HS-27A (cell line): ENCODE results near the gene CLCN4.
A peak's percentile ranks its signal among the peaks of the same experiment; 100 is the strongest.

Source experiments
- DNase-seq: peaks from one replicate; pipeline ENCODE4 v3.0.0-alpha.2; 2012; ENCODE audit warnings: low read depth, missing footprints

Gene CLCN4

GRCh38 chrX:10156199-10157031, at the start of gene CLCN4:
Gene CLCN4 (plus strand): TSS chrX:10156975. CDS start chrX:10185033, 28,058 bp downstream.
- no peak for DNase-seq

DNA sequence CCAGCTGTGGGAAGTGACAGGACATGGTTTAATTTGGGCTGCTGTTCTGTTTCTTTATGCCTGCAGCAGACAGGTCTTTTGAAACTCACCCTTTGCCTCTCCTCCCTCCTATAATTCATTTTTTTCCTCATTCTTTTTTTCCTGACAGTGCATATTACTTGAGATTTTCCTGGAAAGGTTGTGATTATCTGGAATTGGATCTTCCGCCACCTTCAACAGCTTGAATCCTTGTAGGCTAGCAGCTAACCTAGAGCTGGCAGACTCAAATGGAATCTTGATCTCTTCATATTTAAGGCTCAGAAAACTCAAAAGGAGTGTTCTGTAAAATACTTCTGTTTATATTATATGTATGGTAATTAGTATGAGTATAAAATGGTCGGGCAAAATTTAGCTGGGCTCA, 49.3 kb upstream of the CLCN4 start:
- no peak for DNase-seq

DNA sequence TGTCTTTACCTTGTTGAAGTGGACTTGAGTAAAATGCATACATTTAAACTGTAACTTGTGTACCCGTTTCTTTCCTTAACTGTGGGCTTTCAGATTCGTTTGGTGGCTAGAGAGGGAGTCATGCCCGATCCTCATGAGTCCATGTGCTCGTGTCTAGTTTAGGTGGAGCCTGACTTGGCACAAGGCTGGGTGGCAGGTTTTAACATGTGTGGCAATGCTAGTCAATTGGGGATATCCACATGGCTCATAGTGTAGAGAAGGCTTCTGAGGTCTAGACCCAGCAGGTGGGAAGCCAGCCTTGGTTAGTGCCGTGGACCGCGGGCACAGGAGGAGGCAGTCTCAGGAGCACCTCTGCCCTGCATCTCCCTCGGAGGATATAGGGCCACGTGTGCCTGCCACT, 48.5 kb upstream of the CLCN4 start:
- no peak for DNase-seq

DNA sequence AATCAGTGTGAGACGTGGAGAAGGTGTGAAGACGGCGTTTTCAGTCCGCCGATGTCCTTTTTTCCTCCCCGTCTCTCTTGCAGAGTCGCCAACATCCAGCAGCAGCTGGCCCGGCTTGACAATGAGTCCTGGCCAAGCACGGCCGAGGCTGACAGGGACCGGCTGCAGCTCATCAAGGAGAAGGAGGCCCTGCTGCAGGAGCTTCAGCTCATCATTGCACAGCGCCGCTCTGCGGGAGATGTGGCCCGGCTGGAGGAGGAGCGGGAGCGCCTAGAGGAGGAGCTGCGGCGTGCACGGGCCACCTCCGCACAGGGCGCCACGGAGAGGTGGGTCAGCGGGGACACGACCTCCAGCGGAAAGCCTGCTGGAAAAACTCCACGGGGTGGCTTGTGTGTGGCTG, 47.1 kb upstream of the CLCN4 start:
- no peak for DNase-seq

GRCh38 chrX:10110316-10110935, 46.3 kb upstream of the CLCN4 start:
- no peak for DNase-seq

GRCh38 chrX:10110984-10111363, 45.8 kb upstream of the CLCN4 start:
- no peak for DNase-seq

DNA sequence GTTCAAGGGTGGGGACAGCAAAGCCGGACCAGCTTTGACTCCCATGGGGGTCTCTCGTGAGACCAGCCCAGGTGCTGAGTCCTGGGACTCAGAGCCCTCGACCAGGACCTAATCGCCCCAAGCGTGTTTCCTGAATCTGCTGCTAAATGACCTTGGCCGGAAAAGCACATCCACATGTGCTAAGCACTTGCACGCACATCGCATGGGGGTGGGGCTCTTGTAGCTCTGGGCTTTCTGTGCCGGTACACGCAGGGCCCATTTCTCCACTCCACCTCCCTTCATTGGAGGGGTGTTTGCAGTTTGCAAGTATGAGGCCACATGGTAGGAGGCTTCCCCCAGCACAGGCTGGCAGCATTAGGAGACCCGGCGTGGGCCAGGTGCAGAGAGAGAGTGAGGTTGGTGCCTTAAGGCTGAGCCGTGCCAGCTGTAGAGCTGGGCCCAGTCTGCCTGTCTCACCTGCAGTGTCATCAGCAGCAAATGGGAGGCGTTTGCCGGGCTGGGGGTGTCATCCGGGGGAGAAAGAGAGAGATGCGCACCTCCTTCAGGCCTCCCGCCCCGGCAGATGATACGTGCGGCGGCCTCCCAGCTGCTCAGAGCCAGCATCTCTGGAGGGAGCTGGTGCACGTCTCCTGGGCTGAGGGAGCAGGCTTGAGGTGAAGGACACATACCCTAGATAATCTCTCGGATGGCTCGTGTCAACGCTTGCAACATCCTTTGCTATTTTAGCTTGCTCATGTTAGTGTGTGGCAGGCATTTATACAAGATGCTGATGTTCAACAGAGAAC, 45.2 kb upstream of the CLCN4 start:
- DNase-seq, result no peak

- DNase-seq, result no peak
Measured at GRCh38 chrX:10112510-10112909, 44.3 kb upstream of the CLCN4 start.

DNA sequence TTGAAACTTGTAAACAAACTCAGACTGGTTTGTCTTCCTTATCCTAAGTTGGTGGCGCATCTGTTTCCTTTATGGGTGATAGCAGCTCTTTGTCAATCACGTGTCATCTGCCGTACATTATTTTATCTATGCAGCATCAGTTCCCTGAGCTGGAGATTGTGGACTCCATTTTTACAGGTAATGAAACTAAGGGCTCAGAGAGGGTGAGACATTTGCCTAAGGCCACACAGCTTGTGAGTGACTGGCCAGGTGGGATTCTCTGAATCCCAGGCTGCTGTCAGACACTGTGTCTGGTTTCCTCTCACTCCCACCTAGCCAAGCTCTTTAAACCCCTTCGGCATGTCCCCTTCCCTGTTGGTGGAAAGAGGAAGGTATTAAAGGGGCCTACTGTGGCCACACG, 41.7 kb upstream of the CLCN4 start:
- DNase-seq, result no peak

DNA sequence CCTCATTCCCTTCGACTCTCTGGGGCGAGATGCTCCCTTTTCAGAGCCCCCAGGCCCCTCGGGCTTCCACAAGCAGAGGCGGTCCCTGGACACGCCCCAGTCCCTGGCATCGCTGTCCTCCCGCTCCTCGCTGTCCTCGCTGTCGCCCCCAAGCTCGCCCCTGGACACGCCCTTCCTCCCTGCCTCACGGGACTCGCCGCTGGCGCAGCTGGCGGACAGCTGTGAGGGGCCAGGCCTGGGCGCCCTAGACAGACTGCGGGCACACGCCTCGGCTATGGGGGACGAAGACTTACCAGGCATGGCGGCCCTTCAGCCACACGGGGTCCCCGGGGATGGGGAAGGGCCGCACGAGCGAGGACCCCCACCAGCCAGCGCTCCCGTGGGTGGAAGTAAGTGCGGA, 39.5 kb upstream of the CLCN4 start:
- DNase-seq, result no peak

GRCh38 chrX:10117864-10118377, 38.9 kb upstream of the CLCN4 start:
- DNase-seq, result no peak

DNA sequence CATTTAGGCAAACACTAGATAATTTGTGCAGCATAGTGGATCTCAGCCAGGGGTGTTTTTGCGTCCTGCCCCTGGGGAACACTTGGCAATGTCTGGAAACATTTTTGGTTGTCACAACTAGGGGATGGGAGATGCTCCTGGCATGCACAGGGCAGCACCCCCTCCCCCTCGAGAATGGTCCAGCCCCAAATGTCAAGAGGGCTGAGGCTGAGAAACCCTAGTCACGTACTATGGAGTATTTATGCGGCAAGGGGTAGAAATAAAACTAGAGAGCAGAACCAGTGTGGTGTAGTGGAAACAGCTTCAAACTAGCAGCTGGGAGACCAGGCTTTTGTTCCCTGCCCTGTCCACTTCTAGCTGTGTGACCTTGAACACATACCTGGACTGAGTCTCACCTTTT, 38.2 kb upstream of the CLCN4 start:
- DNase-seq, result no peak

DNA sequence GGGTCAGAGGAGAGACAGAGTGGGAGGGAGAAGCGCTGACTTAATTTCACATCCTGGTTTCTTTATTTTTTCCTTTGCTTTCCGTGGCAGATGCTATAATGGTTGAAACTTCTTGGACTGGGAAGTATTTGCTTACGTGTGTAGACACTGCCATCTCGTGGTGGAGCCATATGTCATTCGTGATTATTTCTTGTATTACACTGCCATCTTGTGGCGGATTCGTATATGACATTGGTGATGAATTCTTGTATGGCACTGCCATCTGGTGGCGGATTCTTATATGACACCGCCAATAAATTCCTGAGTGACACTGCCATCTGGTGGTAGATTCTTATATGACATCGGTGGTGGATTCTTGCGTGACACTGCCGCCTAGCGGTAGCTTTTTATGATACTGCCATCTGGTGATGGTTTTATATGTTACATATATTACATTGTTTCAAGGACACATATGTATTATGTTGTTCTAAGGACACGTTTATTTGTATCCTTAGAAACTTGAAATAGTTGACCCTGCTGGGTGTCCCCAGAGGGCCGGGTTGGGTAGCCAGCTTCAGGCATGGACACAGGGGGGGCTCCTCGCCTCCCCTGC, 37.3 kb upstream of the CLCN4 start:
- DNase-seq, result peak; percentile 38

DNA sequence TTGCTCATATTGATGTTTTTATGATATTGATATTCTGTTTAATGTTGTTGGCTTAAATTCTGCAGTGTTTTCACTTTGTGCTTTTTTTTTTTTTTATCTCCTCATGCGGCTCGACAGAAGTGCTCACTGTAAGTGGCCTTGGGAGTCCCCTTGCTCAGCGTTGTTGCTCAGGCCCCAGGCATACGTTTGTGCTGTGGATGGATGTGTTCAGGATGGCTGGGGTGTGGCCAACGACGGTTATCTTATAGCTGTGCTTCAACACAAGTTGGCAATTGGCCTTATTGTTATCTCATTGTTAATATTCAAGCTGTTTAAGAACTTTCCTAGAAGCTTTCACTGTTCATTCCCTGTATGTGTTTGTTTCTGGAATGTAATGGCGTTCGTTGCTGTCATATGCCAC, 36.4 kb upstream of the CLCN4 start:
- no peak for DNase-seq

- no peak for DNase-seq
Measured at GRCh38 chrX:10120828-10121227, 35.9 kb upstream of the CLCN4 start.

- DNase-seq, result no peak
Measured at GRCh38 chrX:10121787-10122186, 35.0 kb upstream of the CLCN4 start.

DNA sequence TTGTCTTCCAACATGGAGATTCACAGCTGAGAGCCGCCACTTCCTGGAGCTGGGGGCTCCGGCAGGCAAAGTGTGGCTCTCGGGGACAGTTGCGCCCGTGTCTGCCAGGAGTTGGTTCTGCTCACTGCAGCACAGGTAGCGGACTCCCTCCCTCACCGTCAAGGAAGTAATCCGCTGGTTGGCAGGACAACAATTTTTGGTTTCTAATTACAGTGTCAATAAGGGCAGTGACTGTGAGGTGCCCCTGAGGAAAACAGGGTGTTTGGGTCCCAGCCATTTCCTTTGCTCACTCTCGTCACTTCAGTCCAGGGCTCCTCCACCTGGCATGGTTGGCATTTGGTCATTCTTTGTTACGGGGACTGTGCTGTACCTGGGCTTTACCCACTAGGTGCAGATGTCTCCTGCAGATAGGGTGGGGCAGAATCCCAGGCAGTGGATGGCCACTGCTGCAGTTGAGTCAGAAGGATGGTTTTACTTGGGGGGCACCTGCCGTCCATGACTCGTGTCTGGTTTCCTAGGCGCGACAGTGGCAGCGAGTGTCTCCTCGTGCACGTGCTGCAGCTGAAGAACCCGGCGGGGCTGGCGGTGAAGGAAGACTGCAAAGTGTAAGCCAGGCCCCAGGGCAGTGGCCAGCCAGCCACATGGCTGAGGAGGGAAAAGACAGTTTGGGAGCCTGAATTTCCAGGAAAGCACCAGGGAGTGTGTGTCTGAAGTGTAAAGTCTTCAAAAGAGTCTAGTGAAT, 32.1 kb upstream of the CLCN4 start:
- no peak for DNase-seq

DNA sequence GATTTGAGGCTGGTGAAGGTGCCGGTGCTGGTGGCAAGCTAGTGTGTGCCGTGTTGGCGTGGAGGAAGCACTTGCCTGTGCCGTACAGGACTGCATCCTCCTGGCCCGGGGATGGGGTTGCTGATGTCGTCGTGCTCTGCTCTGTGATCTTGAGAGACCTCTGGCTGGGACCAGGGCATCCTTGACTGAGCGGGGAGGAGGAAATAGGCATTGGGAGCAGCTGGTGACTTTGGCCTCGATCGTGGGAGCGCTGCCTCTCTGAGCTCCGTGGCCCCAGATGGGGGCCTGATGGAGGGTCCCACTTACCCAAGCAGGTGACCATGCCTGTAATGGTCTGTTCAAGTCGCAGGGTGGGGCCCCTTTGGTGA, 31.5 kb upstream of the CLCN4 start:
- no peak for DNase-seq

GRCh38 chrX:10126044-10126443, 30.7 kb upstream of the CLCN4 start:
- no peak for DNase-seq

DNA sequence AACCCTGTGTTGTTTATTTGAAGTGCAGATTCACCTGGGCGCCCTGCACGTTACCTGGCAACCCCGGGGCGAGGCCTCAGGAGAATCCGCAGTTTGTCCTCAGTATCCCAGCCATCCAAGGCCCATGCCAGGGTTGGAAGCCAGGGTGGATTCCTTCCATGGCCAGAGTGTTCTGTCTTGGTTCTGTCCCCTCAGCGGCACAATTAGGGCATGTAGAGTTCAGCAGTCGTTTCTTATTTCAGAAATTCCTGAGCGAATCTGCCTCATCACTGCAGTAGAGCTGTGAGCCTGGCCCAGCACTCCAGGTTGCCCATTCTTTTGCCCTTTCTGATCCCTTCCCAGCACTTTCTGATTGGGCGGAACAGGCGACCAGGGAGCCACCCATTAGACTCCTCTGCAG, 29.9 kb upstream of the CLCN4 start:
- no peak for DNase-seq

DNA sequence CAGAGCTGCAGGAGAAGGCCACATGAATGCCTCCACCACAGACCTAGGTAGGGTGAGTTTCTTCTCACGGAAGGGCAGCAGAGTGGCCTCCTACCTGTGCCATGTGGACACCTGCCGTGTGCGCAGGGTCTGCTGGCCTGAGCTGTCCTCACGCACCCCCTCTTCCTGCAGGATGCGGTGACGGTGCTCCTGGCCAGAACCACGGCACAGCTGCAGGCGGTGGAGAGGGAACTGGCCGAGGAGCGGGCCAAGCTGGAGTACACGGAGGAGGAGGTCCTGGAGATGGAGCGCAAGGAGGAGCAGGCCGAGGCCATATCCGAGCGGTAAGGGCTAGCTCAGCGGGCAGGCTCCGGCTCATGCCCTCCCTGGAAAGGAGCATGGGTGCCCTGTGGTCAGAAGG, 28.4 kb upstream of the CLCN4 start:
- DNase-seq, result no peak

DNA sequence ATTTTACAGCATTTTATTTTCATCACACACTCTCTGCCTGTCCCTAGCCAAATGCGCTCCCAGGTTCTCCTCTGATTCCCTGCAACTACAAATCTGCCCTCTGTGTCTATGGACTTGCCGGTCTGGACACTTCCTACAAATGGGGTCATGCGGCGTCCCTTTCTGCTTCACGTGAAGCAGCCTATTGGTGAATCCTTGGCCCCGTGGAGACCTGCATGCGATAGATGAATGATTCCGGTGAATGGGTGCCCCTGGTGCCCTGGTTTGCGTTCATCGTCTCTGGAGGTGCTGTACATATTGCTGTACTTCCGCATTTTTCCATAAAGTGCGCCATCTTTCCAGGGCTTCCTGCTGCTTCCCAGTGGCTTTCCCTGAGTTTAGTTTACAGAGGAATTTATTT, 27.5 kb upstream of the CLCN4 start:
- no peak for DNase-seq
